ENCODE measurements around the gene MCF2L.

Gene MCF2L

DNA sequence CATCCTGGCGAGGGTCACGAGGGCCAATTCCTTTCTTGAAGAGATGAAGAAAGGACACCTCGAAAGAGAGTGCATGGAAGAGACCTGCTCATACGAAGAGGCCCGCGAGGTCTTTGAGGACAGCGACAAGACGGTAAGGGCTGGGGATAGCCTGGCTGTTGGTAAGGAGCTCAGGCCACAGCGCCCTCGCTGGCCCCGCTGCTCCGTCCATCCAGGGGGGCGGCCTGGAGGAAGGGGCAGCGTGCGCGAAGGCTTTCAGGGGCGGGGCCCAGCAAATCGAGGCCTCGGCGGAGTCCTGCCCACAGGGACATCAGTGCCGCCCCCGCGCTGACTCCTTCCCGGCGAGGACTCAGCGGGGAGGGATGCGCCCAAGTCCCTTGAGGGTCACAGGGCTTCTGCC lies 160.5 kb downstream of the MCF2L start:
- no peak for DNase-seq (ENCODE audit: low read depth)

DNA sequence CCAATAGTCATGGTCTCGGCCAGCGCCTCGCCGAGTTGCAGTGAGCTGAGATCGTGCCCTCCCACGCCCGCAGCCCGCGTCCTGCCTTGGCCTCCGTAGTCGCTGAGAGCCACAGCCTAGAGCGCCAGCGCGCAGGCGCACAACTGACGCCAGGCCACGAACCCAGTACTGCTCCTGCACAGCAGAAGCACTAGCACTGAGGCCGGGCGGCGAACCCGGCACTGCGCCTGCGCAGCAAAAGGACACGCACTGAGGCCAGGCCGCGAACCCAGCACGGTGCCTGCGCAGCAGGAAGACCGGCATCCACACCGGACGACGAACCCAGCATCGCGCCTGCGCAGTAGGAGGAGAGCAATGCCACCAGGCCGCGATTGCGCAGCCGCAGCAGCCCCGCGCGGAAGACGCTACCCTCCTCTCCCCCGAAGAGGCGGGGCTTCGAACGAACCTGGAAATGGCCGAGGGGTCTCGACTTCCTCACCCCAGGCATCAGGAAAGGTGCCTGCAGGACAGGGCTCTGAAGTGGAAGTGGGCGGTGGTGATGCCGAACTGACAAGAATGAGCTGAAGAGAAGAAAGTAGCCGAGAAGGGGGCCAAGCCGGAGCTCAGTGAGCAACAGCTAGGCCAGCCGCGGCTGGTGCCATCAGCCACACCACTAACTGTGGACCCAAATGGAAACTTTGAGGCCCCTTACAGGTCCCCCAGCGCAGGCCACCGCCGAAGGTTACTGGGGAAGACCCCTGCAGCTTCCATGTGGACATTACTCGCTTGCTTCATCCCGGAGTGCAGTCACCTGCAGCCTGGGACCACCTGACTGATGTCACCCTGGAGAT lies 161.1 kb downstream of the MCF2L start:
- no peak for DNase-seq (ENCODE audit: low read depth)

DNA sequence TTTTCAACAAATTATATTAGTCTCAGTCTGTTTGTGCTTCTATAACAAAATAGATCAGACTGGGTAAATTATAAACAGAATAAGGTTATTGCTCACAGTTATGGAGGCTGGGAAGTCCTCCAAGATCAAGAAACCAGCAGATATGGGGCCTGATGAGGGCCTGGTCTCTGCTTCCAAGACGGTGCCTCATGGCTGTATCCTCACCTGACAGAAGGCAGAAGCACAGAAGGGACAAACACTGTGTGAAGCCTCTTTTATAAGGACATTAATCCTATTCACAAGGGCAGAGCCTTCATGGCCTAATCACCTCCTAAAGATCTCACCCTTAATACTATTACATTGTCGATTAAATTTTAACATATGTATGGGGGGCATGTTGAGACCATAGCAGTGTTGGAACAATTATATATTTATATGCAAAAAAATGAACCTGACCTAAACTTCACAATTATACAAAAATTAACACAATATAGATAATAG lies 166.3 kb downstream of the MCF2L start:
- no peak for DNase-seq (ENCODE audit: low read depth)

DNA sequence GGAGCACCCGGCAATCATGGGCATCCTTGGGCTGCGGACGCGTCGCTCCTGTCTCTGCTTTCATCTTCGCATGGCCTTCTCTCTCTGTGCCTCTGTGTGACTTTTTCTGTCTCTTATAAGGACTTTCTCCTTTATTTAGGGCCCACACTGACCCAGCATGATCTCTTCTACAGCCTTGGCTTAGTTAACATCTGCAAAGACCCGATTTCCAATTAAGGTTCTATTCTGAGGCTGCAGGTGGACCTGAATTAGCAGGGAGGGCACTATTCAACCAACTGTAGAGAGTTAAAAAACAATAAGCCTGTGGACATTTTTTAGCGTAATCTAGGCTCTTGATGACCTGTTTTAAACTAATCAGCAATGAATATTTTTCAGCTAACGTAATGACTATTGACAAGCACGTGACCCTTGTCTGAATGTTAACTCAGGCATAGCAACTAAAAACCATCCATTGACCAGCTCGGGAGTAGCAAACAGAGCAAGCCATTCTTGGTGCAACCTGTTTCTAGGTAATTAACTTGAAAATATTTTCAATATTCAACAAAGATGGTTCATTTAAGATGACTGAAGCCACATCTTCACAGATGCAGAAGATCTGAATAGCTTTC lies 168.8 kb downstream of the MCF2L start:
- no peak for DNase-seq (ENCODE audit: low read depth)

DNA sequence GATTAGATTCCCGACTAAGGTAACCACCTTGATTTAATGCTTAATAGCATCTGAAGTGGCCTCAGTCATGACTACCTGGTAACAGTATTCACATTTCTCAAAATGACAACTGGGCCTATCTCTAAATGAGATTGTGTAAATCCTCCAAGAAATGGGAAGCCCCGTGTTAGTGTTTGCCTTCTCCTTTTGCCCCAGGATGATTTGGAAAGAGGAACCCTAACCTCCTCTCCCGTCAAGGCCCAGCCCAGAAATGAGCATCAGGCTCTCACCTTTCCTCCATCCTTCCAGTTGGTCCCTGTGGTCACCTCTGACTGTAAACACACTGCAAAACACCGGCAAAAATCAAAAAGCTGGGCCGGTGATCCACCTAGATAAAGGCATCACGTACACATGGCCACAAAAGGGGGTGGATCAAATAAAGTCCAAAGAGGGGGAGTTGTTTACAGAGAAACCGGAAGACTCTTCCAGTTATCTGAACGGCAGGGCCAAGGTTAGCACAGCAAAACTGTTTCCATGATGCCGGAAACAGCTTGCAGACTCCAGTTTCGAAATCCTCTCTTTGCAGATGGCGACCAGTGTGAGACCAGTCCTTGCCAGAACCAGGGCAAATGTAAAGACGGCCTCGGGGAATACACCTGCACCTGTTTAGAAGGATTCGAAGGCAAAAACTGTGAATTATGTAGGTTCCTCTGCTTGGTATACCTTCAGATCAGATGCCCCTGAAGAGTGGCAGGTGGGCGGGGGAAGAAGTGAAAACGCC lies 170.0 kb downstream of the MCF2L start:
- DNase-seq (ENCODE audit: low read depth): no peak

DNA sequence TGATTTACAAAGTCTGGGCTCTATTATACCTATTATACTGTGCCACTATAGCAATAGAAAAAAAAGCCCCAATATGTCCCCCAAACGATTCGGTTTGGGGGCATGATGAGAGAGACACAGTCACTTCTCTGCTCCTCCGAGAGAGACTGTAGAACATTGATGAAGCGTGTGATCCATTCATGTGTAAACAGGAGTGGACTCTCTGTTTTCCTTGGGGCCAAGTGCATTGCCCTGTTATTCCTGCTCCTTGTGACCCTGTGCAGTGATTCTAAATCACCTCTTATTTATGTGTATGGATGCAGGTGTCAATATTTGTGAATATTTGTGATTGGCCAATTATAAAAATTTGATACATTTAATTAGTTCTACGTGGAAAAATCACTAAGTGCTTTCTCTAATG lies 170.6 kb downstream of the MCF2L start:
- DNase-seq (ENCODE audit: low read depth): no peak

DNA sequence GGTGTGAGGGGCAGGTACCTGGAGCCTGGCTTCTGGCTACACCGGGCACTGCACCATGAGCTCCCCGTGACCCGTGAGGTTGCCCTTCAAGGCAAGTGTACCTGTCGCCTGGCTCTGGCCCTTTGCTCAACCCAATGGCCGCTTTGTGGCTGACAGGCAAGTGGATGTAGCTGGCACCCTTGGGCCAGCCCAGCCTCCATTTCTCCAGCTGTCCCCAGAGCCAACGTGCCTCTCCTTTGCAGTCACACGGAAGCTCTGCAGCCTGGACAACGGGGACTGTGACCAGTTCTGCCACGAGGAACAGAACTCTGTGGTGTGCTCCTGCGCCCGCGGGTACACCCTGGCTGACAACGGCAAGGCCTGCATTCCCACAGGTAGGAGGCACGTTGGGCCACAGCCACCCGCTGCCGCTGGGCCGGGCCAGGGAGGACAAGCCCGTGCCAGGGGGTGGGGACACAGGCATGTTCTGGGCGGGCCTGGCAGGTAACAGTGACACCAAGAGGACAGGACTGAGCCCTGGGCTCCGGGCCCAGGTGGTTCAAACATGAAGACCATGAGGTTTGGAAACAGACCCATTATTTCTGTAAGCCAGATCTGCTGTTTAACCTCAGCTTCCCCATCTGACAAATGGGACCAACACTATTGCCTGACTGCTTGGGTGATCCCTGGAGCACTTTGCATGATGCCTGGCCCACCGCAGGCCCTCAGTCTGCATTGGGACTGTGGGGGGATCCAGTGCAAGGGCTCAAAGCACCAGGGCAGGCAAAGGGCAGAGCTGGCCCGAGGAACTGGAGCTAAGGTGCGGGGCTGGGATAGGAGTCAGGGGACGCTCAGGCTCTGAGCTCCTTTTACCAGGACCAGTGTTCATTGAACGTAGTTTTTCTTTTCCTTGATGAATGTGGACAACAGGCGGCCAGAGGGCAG lies 171.9 kb downstream of the MCF2L start:
- DNase-seq (ENCODE audit: low read depth): no peak

DNA sequence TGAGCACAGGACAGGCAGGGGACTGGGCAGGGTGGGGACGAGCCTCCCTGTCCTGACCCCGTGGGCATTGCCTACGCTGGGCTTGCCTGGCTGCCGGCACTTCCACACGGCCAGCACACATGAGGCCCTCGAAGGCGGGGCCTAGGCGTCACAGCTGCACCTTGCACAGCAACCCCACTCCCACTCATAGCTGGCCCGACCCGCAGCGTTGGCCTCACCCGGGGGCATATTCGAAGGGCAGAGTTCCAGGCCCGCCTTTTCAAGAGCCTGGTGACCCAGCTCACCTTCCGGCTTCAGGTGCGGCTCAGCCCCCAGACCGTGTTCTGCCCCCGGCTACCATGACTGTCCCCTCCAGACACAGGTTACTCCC lies 172.6 kb downstream of the MCF2L start:
- no peak for DNase-seq (ENCODE audit: low read depth)

DNA sequence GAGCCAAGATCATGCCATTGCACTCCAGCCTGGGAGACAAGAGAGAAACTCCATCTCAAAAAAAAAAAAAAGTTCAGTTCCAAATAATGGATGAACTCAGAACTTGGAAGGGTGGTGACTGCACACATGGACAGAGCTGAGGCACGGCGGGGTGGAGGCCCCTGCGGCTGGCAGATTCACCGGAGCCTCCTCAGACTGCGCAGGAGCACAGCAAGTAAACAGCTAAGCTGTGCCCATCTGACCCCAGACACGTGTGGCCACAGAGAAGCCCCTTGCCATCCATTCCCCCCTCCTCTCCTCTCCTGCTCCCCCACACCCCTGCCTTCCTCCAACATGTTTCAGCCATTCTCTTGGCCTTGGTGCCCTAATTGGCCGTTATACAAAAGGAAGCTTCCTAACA lies 173.9 kb downstream of the MCF2L start:
- no peak for DNase-seq (ENCODE audit: low read depth)

DNA sequence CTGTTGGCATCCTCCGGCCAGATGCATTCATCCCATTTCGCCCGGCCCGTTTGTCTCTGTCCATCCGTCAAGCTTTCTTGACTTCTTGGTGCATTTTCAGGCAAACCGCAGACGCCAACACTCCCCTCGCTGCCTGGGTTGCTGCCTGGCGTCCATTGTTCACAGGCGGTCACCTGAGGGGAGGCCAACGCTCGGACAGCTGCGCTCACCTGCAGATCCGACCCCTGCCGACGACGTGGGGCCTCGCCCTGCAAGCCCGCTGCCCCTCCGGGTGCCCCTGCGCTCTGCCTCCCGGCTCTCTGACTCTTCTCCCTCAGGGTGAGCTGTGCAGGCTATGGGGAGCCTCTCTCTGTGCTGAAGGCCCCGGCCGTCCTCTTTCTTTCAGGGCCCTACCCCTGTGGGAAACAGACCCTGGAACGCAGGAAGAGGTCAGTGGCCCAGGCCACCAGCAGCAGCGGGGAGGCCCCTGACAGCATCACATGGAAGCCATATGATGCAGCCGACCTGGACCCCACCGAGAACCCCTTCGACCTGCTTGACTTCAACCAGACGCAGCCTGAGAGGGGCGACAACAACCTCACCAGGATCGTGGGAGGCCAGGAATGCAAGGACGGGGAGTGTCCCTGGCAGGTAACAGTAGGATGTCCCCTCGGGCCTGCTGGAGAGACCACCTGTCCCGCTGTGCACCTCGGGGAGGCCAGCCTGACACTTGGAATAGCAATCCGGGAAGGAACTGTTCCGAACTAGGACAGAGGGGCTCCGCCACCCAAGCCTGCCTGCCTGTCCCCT lies 174.6 kb downstream of the MCF2L start:
- DNase-seq (ENCODE audit: low read depth): no peak

DNA sequence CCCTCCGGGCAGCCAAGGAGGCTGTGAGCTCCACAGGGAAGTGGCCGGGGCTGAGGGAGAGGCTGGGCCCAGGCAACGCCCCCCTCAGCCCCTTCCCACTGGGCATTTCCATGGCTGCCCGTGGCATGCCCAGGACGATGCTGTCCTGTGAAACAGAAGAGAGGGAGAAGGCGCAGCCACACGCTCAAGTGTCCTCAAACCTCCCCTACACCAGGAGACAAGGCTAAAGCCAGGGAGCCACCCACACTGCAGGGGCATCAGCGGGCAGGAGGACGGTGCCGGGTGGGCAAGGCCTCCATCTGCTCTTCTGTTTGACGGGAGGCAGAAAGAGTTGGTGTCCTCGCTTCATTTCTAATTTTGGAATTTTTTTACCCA lies 175.2 kb downstream of the MCF2L start:
- DNase-seq (ENCODE audit: low read depth): no peak

DNA sequence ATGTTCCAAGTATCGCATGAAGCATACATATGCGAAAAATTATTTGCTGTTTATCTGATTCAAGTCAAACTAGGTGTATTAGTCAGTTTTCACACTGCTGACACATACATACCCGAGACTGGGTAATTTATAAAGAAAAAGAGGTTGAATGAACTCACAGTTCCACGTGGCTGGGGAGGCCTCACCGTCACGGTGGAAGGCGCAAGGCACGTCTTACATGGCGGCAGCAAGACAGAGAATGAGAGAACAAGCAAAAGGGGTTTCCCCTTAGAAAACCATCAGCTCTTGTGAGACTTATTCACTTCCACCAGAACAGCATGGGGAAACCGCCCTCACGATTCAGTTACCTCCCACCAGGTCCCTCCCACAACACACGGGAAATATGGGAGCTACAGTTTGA lies 176.5 kb downstream of the MCF2L start:
- no peak for DNase-seq (ENCODE audit: low read depth)

DNA sequence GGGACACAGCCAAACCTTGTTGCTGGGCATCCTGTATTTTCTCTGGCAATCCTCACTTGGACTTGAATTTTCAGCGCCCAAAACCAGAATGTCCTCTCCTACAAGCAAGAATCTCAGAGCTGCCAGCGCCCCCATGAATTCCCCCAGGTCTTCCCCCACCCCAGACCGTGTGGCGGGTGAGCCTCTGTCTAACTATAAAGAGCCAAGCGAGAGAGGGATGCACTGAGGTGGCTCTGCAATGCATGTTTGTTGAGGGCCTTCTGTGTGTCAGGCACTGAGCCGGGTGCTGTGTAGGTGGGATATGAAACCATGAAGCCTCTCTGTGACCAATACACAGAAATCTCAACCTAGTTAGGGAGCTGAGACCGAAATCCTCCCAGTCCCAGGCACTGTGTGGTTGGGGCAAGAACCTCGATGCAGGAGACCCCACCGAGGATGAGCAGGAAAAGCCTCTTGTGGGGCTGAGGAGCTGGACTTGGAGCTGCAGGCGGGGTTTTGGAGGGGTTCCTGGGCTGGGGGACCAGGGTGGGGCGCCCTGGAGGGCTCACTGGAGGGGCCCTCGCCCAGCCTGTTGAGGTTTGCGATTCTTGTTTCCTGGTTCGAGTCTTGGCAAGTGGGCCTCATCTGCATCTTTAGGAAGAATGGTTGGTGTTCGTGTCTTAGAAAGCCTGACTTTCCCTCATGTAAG lies 177.0 kb downstream of the MCF2L start:
- no peak for DNase-seq (ENCODE audit: low read depth)

DNA sequence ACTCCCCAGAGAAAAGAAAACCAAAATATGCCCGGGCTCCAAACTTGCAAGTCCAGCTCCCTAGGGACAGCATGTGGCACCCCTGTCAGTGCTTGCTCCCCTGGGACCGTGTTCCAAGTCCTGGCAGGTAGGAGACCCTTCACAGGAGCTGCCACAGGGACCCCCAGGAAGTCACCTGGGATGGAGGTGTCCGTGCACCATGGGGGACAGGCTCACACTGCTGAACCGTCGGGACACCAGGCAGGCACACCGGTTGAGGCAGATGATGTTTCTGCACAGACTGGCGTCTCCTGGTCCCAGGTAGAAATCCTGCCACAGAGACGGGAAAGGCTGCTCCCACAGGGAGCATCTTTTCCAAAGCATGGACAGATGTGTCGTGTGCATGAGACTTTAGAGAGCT lies 177.7 kb downstream of the MCF2L start:
- no peak for DNase-seq (ENCODE audit: low read depth)

DNA sequence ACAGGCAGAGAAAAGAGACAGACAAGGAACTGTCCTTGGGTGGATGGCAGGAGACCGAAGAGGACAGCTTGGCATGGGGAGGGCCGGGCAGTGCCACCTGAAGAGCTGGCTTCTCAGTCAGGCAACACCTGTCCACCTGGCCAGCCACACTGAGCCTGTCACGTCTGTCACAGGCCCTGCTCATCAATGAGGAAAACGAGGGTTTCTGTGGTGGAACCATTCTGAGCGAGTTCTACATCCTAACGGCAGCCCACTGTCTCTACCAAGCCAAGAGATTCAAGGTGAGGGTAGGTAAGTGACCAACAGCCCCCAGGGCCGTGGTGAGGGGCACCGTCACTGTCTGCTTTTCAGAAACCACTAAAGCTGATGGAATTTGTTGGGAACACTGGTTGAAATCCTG lies 178.2 kb downstream of the MCF2L start:
- DNase-seq (ENCODE audit: low read depth): no peak

DNA sequence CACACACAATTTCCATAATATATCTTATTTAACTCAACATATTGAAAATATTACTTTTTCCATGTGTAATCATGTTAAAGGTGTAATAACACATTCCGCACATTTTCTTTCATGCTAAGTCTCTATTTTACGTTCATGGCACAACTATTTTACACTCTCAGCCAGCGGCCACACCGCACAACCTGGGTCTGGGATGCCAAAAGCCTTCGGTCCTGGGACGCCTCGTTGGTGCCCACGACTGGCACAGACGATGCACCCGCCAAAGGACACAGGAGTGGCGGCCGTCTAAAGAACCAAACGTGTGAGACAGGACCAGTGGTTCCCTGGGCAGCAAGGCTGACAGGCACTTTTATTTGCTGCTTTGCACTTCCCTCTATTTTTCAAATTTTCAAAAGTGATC lies 179.4 kb downstream of the MCF2L start:
- DNase-seq (ENCODE audit: low read depth): no peak

DNA sequence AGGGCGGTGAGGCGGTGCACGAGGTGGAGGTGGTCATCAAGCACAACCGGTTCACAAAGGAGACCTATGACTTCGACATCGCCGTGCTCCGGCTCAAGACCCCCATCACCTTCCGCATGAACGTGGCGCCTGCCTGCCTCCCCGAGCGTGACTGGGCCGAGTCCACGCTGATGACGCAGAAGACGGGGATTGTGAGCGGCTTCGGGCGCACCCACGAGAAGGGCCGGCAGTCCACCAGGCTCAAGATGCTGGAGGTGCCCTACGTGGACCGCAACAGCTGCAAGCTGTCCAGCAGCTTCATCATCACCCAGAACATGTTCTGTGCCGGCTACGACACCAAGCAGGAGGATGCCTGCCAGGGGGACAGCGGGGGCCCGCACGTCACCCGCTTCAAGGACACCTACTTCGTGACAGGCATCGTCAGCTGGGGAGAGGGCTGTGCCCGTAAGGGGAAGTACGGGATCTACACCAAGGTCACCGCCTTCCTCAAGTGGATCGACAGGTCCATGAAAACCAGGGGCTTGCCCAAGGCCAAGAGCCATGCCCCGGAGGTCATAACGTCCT lies 180.0 kb downstream of the MCF2L start:
- no peak for DNase-seq (ENCODE audit: low read depth)
